GM21786 (cell line): ENCODE data around the gene MRPS34.

Experiments used
- ATAC-seq: cut with Tn5 transposase; IDR thresholded peaks from one replicate; pipeline ENCODE4 v1.9.1; 2021; ENCODE audit not compliant: unreplicated experiment

MRPS34 gene

GRCh38 chr16:1794908-1795666 is 22.2 kb upstream of the MRPS34 start:
- no peak for ATAC-seq

GRCh38 chr16:1794221-1794871 is 21.4 kb upstream of the MRPS34 start:
- no peak for ATAC-seq

GRCh38 chr16:1793578-1794220 is 20.8 kb upstream of the MRPS34 start, which contains the start of gene IGFALS:
Gene IGFALS, minus strand, starts transcription at chr16:1793705. Its CDS starts 53 bp downstream, at chr16:1793652.
- no peak for ATAC-seq

GRCh38 chr16:1792836-1793577 is 20.1 kb upstream of the MRPS34 start:
- ATAC-seq: no peak

- no peak for ATAC-seq
Observed at GRCh38 chr16:1791943-1792812, 19.2 kb upstream of the MRPS34 start.

GRCh38 chr16:1791256-1791942 is 18.5 kb upstream of the MRPS34 start:
- ATAC-seq: no peak

- ATAC-seq: no peak
Observed at GRCh38 chr16:1790611-1791255, 17.8 kb upstream of the MRPS34 start.

- ATAC-seq: no peak
Observed at GRCh38 chr16:1790261-1790610, 17.3 kb upstream of the MRPS34 start.

- no peak for ATAC-seq
Observed at GRCh38 chr16:1789643-1790045, 16.7 kb upstream of the MRPS34 start.

GRCh38 chr16:1788708-1789100 is 15.8 kb upstream of the MRPS34 start:
- ATAC-seq: no peak

- no peak for ATAC-seq
Observed at GRCh38 chr16:1788095-1788707, 15.3 kb upstream of the MRPS34 start.

GRCh38 chr16:1787322-1788094 is 14.6 kb upstream of the MRPS34 start:
- no peak for ATAC-seq

GRCh38 chr16:1787056-1787321 is 14.1 kb upstream of the MRPS34 start:
- no peak for ATAC-seq

GRCh38 chr16:1786242-1787055 is 13.5 kb upstream of the MRPS34 start:
- no peak for ATAC-seq

- ATAC-seq: no peak
Observed at GRCh38 chr16:1785846-1786170, 12.9 kb upstream of the MRPS34 start.

- no peak for ATAC-seq
Observed at GRCh38 chr16:1784977-1785845, 12.3 kb upstream of the MRPS34 start.
